HepG2 (cell line): ENCODE data around the gene MOSPD2. TPM values are rescaled to one million over a fixed set of nuclear protein-coding genes. Genes with fewer than 3 reads are reported as not detected.

Source experiments
- ATAC-seq: fragments of 200-7000 bp; cut with Tn5 transposase; 3 replicates; pipeline ENCODE4 v1.9.1; 2020; ENCODE audit warnings: mild to moderate bottlenecking, moderate library complexity
- BruUV-seq: library from RNA; stranded (reverse); fragments of 400-500 nt; replicated peaks from 2 replicates; lab custom pipeline; 2021; lab: Mats Ljungman, UMichigan
- CTCF ChIA-PET: fragments of 300-600 bp; formaldehyde crosslinking; extraction: SDS; loops from one replicate; lab custom pipeline; 2021; ENCODE audit warnings: low total read pairs, inconsistent platforms, low intra/inter-chr PET ratio; lab: Yijun Ruan, JAX
- POLR2A ChIA-PET: fragments of 350-600 bp; sonication (Branson Sonifier 250); formaldehyde crosslinking; loops from one replicate; lab custom pipeline; 2020; ENCODE audit warnings: antibody characterized with exemption, inconsistent platforms; lab: Yijun Ruan, JAX
- DNase-seq: peaks from one replicate; pipeline ENCODE4 v3.0.0-alpha.2; 2015; ENCODE audit warnings: low spot score
- FAIRE-seq: peaks from 3 replicates; lab custom pipeline; 2011; peaks lifted over from hg19 to GRCh38; lab: Jason Lieb, UNC
- H2AFZ ChIP-seq: one replicate; pipeline ENCODE4 v1.6.1; 2011; ENCODE audit warnings: low read length, inconsistent platforms
- H3K27ac ChIP-seq: fragments of 300-600 bp; 3 replicates; pipeline ENCODE4 v1.8.0; 2011; ENCODE audit warnings: mixed run types, mild to moderate bottlenecking, mixed read lengths, low read length, inconsistent platforms; ENCODE audit not compliant: insufficient read depth; ENCODE audit errors: extremely low read length
- H3K27me3 ChIP-seq, 2 experiments: fragments of 200-600 bp in 1 of 2; 2 replicates in 1 of 2; 3 replicates in 1 of 2; pipeline versions ENCODE4 v1.6.0 to v1.8.0; 2011; ENCODE audit warnings: low read length in 2 of 2, mild to moderate bottlenecking in 2 of 2, moderate library complexity in 2 of 2, inconsistent platforms in 1 of 2; ENCODE audit not compliant: insufficient read depth in 2 of 2, control insufficient read depth in 1 of 2
- H3K36me3 ChIP-seq, 2 experiments: fragments of 200-600 bp in 1 of 2; replicated peaks in 1 of 2; 2 replicates in 1 of 2; 3 replicates in 1 of 2; pipeline versions ENCODE4 v1.5.1 to v1.8.0; 2011; ENCODE audit warnings: low read length in 2 of 2, inconsistent platforms in 1 of 2; ENCODE audit not compliant: insufficient read depth in 2 of 2, control insufficient read depth in 1 of 2
- H3K4me1 ChIP-seq: 2 replicates; pipeline ENCODE4 v1.5.1; 2012; ENCODE audit warnings: low read length, inconsistent platforms; ENCODE audit not compliant: insufficient read depth
- H3K4me2 ChIP-seq: 2 replicates; pipeline ENCODE4 v1.6.0; 2011; ENCODE audit warnings: low read depth, low read length, inconsistent platforms
- H3K4me3 ChIP-seq, 3 experiments: fragments of 200-600 bp in 1 of 3; sonication (generic), shearing (Covaris generic) in 1 of 3; replicated peaks in 1 of 3; 2 replicates each; pipeline ENCODE4 v1.5.1; 2011 to 2016; ENCODE audit warnings: low read length in 3 of 3, inconsistent platforms in 2 of 3, low read depth in 2 of 3, mild to moderate bottlenecking in 2 of 3, control low read depth in 1 of 3, mixed read lengths in 1 of 3; ENCODE audit not compliant: insufficient read depth in 1 of 3
- H3K79me2 ChIP-seq: one replicate; pipeline ENCODE4 v1.6.1; 2011; ENCODE audit warnings: low read length, inconsistent platforms; ENCODE audit not compliant: insufficient read depth
- H3K9ac ChIP-seq: 2 replicates; pipeline ENCODE4 v1.6.0; 2011; ENCODE audit warnings: mild to moderate bottlenecking, low read depth, low read length, inconsistent platforms; ENCODE audit not compliant: insufficient read depth
- H3K9me3 ChIP-seq: 2 replicates; pipeline ENCODE4 v1.5.1; 2012; ENCODE audit warnings: mild to moderate bottlenecking, low read length
- H4K20me1 ChIP-seq: 2 replicates; pipeline ENCODE4 v1.6.0; 2011; ENCODE audit warnings: inconsistent platforms, mild to moderate bottlenecking, low read length, moderate library complexity; ENCODE audit not compliant: insufficient read depth
- ARNTL ChIP-seq: sonication (generic); formaldehyde crosslinking; IDR thresholded peaks from 2 replicates; pipeline ENCODE4 v1.4.0; 2020; ENCODE audit warnings: mild to moderate bottlenecking, missing genetic modification reagents
- ATF7-NPFF ChIP-seq: sonication (generic); formaldehyde crosslinking; IDR thresholded peaks from 2 replicates; pipeline ENCODE4 v1.8.1; 2023; ENCODE audit warnings: mild to moderate bottlenecking, low read depth, missing genetic modification reagents, moderate library complexity
- CEBPG ChIP-seq: IDR thresholded peaks from 2 replicates; pipeline ENCODE4 v1.6.1; 2016
- CREM ChIP-seq, 2 experiments: sonication (generic) in 1 of 2; formaldehyde crosslinking in 1 of 2; IDR thresholded peaks; 2 replicates each; pipeline versions ENCODE4 v1.4.0 to v1.6.1; 2016 to 2020; ENCODE audit warnings: antibody characterized with exemption in 1 of 2, mild to moderate bottlenecking in 1 of 2, missing genetic modification reagents in 1 of 2
- GATAD1 ChIP-seq: IDR thresholded peaks from 2 replicates; pipeline ENCODE4 v1.6.1; 2016; ENCODE audit warnings: missing genetic modification reagents, missing compliant biosample characterization
- NR1H2 ChIP-seq: sonication (generic); formaldehyde crosslinking; IDR thresholded peaks from 2 replicates; pipeline ENCODE4 v1.8.1; 2022; ENCODE audit warnings: low read depth, missing genetic modification reagents, borderline replicate concordance
- RERE ChIP-seq: IDR thresholded peaks from 2 replicates; pipeline ENCODE4 v1.6.1; 2016; ENCODE audit warnings: low read depth, missing genetic modification reagents, missing compliant biosample characterization
- SNAPC2 ChIP-seq: sonication (generic); formaldehyde crosslinking; IDR thresholded peaks from 2 replicates; pipeline ENCODE4 v1.8.1; 2022; ENCODE audit warnings: mild to moderate bottlenecking, missing genetic modification reagents
- SP140L ChIP-seq: sonication (generic); formaldehyde crosslinking; IDR thresholded peaks from 2 replicates; pipeline ENCODE4 v1.4.0; 2020; ENCODE audit warnings: missing genetic modification reagents, borderline replicate concordance
- ZBTB34 ChIP-seq: sonication (generic); formaldehyde crosslinking; IDR thresholded peaks from 2 replicates; pipeline ENCODE4 v1.8.0; 2022; ENCODE audit warnings: mild to moderate bottlenecking, missing genetic modification reagents
- ZFP90 ChIP-seq: sonication (generic); formaldehyde crosslinking; IDR thresholded peaks from 2 replicates; pipeline ENCODE4 v1.8.0; 2022; ENCODE audit warnings: missing genetic modification reagents, mild to moderate bottlenecking, inconsistent platforms, borderline replicate concordance
- ZFY ChIP-seq: sonication (generic); formaldehyde crosslinking; IDR thresholded peaks from 2 replicates; pipeline ENCODE4 v1.4.0; 2020; ENCODE audit warnings: missing genetic modification reagents
- ZNF547 ChIP-seq: sonication (generic); formaldehyde crosslinking; IDR thresholded peaks from 2 replicates; pipeline ENCODE4 v1.5.1; 2020; ENCODE audit warnings: mild to moderate bottlenecking, missing genetic modification reagents
- ZSCAN9 ChIP-seq: IDR thresholded peaks from 2 replicates; pipeline ENCODE4 v1.6.1; 2016; ENCODE audit warnings: borderline replicate concordance
- WGBS: methylation state at CpG from one replicate; pipeline ENCODE4 v1.1.6; 2017; ENCODE audit warnings: low lambda C conversion rate; 5-methylcytosine and 5-hydroxymethylcytosine counted together
- in situ Hi-C: cut with HindIII; loops from 2 replicates; pipeline ENCODE4 v1.10.0; 2017; ENCODE audit warnings: low pct_unique_long_range_greater_than_20kb; ENCODE audit not compliant: extremely low pct_ligation_motif_present
- intact Hi-C: fragments of 100-400 bp; cut with micrococcal nuclease; formaldehyde crosslinking; loops from one replicate; pipeline ENCODE4 v1.10.0; 2022; ENCODE audit not compliant: unreplicated experiment
- polyA plus RNA-seq, 8 experiments: library from polyadenylated mRNA; depleted of rRNA in 3 of 8; stranded (reverse) in 7 of 8; unstranded in 1 of 8; fragments of >200 nt; fragmentation: Illumina TruSeq in 4 of 8; extraction: Trizol in 4 of 8; gene quantifications; 2 replicates each; pipeline versions ENCODE4 v1.2.1 to v1.2.3, GENCODE V29; 2011 to 2016; ENCODE audit warnings: low read depth in 4 of 8, missing spikeins in 1 of 8, mixed read lengths in 1 of 8; ENCODE audit not compliant: insufficient read depth in 1 of 8
- total RNA-seq, 5 experiments: library from RNA; depleted of rRNA; stranded (reverse); fragments of >200 nt; fragmentation: Illumina TruSeq; extraction: Trizol; gene quantifications; 2 replicates each; pipeline ENCODE4 v1.2.3, GENCODE V29; 2016; ENCODE audit warnings: low read depth in 1 of 5

The MOSPD2 gene
- total and polyA plus RNA-seq, 2 of the 13 experiments (the other 11 are each of a cell fraction or from before 2014, with no cell fraction given), result 4.8 to 7.0 TPM

DNA sequence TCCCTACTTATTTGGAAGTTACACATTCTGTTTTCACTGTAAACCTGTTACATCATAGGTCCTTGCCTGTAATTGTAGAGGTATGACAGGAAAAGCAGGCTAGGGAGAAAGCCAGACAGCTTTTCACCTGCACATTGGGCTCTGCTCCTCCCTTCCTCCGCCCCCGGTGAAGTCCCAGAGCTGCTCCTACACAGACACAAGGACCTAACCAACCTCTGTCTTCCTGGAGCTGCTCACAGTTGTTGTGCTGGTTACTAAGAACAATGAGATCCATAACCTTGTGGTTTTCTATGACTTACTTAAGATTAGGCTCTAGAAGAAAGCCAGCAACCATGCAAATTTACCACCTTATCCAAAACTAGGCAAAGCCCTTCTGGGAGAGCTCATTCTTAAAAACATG lies 40.0 kb downstream of the MOSPD2 start:
- DNase-seq (no peak), ATAC-seq (no peak), FAIRE-seq (no peak)
- intact Hi-C loops (no loop called here), in situ Hi-C loops (no loop called here)
- BruUV-seq, result no TSS peak
- H3K27ac ChIP-seq, result no peak overlapping the region
- H3K9me3 ChIP-seq, result no peaks in the 10 kb centered on the region
- no peak overlapping the region for H3K4me2 ChIP-seq
- no peak overlapping the region for H2AFZ ChIP-seq
- WGBS, result 100% methylated on average over 2 of the region's 2 CpGs
- H3K4me1 ChIP-seq, result no peaks in the 10 kb centered on the region
- ChIA-PET CTCF (no interaction called here), POLR2A (no interaction called here)
- no peaks in the 10 kb centered on the region for H3K27me3 ChIP-seq
- no peaks in the 10 kb centered on the region for H3K79me2 ChIP-seq
- H3K4me3 ChIP-seq, result no peak overlapping the region
- no peaks in the 10 kb centered on the region for H4K20me1 ChIP-seq
- peaks cover 2 to 7% of the 10 kb centered on the region in 2 experiments; a peak in 2 of 5 replicates for H3K36me3 ChIP-seq
- no peak overlapping the region for H3K9ac ChIP-seq
- no peak for TF ChIP-seq ZFY
- TF ChIP-seq RERE (CRISPR knock-in tag), result no peak

- DNase-seq (no peak), ATAC-seq (no peak), FAIRE-seq (no peak)
- POLR2A ChIA-PET, result no interaction called here
- Histone ChIP-seq H3K9me3 (no peaks in the 10 kb centered on the region), H3K4me2 (no peak overlapping the region), H2AFZ (no peak overlapping the region), H4K20me1 (no peaks in the 10 kb centered on the region), H3K27me3 (no peaks in the 10 kb centered on the region), H3K36me3 (peaks cover 2 to 11% of the 10 kb centered on the region in 2 experiments; a peak in 3 of 5 replicates), H3K9ac (no peak overlapping the region), H3K4me3 (no peak overlapping the region), H3K27ac (no peak overlapping the region), H3K4me1 (no peaks in the 10 kb centered on the region), H3K79me2 (no peaks in the 10 kb centered on the region)
- in situ Hi-C loops (no loop called here), intact Hi-C loops (no loop called here)
- CTCF ChIA-PET, result no interaction called here
- no TSS peak for BruUV-seq
- 89% methylated on average over 1 of the region's 3 CpGs for WGBS
- no peak for TF ChIP-seq CEBPG (CRISPR knock-in tag)
- TF ChIP-seq SNAPC2 (CRISPR knock-in tag), result no peak
- TF ChIP-seq SP140L (CRISPR knock-in tag), result no peak
- TF ChIP-seq ATF7-NPFF (CRISPR knock-in tag), result no peak
- no peak for TF ChIP-seq CREM (IDR thresholded peaks at IDR 0.05)
- TF ChIP-seq CREM (CRISPR knock-in tag; IDR thresholded peaks at IDR 0.05), result no peak
- no peak for TF ChIP-seq NR1H2 (CRISPR knock-in tag)
- no peak for TF ChIP-seq ZFP90 (CRISPR knock-in tag)
- TF ChIP-seq GATAD1 (CRISPR knock-in tag), result no peak
- TF ChIP-seq ZSCAN9, result no peak
- no peak for TF ChIP-seq ZNF547 (CRISPR knock-in tag)
- no peak for TF ChIP-seq ZBTB34
- no peak for TF ChIP-seq ARNTL (CRISPR knock-in tag)
These were observed 42.4 kb downstream of the MOSPD2 start for GRCh38 chrX:14915596-14915995.
